ENCODE measurements around the gene HDAC9. TPM values are rescaled to one million over a fixed set of nuclear protein-coding genes. Genes with fewer than 3 reads are reported as not detected.

HDAC9 gene
- total RNA-seq, 1 experiment from 2014 or later: 31.9 TPM

DNA sequence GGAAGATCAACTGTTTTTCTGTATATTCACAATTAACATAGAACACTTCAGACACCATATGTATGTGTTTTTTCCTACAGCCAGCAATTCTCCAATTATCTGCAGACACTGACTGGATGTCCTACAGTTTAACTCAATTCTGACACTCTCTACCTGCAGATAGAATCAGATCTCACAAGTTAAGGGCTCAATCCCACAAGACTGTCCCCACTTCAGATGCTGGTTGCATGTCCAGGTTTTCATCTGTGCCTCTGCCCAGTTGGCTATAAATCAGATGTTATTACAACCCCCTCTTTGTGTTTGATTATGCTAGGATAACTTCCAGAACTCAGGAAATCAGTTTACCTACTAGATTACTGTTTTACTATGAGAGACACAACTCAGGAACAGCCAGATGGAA is 326.0 kb downstream of the HDAC9 start:
- no peak overlapping the region for H3K27ac ChIP-seq (ENCODE audit: low read depth, low read length, poor library complexity, severe bottlenecking)
- no peaks in the 10 kb centered on the region for H3K9me3 ChIP-seq (ENCODE audit: low read depth, low read length, poor library complexity, severe bottlenecking)
- no peaks in the 10 kb centered on the region for H3K27me3 ChIP-seq (replicated peaks; ENCODE audit: insufficient read depth, low read depth, low read length, poor library complexity)
- DNase-seq (ENCODE audit: low spot score): no peak
- H3K36me3 ChIP-seq (ENCODE audit: insufficient read depth, low read length, poor library complexity, severe bottlenecking): no peaks in the 10 kb centered on the region
- H3K4me3 ChIP-seq (ENCODE audit: low read depth, low read length, poor library complexity, severe bottlenecking): no peak overlapping the region
- no TSS peak for BruUV-seq (replicated peaks)
- TF ChIP-seq EZH2 (IDR thresholded peaks at IDR 0.05; ENCODE audit: borderline replicate concordance, low read depth, low read length, poor library complexity, severe bottlenecking) (no peak), CTCF (conservative IDR thresholded peaks at IDR 0.05; ENCODE audit: low read depth, low read length) (no peak)
- intact Hi-C loops (cut with micrococcal nuclease; ENCODE audit: unreplicated experiment): no loop called here
- ChIA-PET CTCF (no interaction called here), POLR2A (ENCODE audit: low non-redundant PET) (no interaction called here)
- H3K4me1 ChIP-seq (ENCODE audit: insufficient read depth, low read length, poor library complexity, severe bottlenecking): no peaks in the 10 kb centered on the region

GRCh38 chr7:18824157-18824556 is 328.6 kb downstream of the HDAC9 start:
- TF ChIP-seq EZH2 (IDR thresholded peaks at IDR 0.05; ENCODE audit: borderline replicate concordance, low read depth, low read length, poor library complexity, severe bottlenecking) (no peak), CTCF (conservative IDR thresholded peaks at IDR 0.05; ENCODE audit: low read depth, low read length) (no peak)
- Histone ChIP-seq H3K36me3 (ENCODE audit: insufficient read depth, low read length, poor library complexity, severe bottlenecking) (no peaks in the 10 kb centered on the region), H3K27ac (ENCODE audit: low read depth, low read length, poor library complexity, severe bottlenecking) (no peak overlapping the region), H3K4me3 (ENCODE audit: low read depth, low read length, poor library complexity, severe bottlenecking) (no peak overlapping the region), H3K9me3 (ENCODE audit: low read depth, low read length, poor library complexity, severe bottlenecking) (no peaks in the 10 kb centered on the region), H3K27me3 (replicated peaks; ENCODE audit: insufficient read depth, low read depth, low read length, poor library complexity) (no peaks in the 10 kb centered on the region), H3K4me1 (ENCODE audit: insufficient read depth, low read length, poor library complexity, severe bottlenecking) (peaks cover 10% of the 10 kb centered on the region)
- CTCF ChIA-PET: no interaction called here
- DNase-seq (ENCODE audit: low spot score): no peak
- intact Hi-C loops (cut with micrococcal nuclease; ENCODE audit: unreplicated experiment): no loop called here
- BruUV-seq (replicated peaks): no TSS peak
- POLR2A ChIA-PET (ENCODE audit: low non-redundant PET): no interaction called here

GRCh38 chr7:18828260-18828993 is 332.9 kb downstream of the HDAC9 start:
- Histone ChIP-seq H3K36me3 (ENCODE audit: insufficient read depth, low read length, poor library complexity, severe bottlenecking) (no peaks in the 10 kb centered on the region), H3K9me3 (ENCODE audit: low read depth, low read length, poor library complexity, severe bottlenecking) (no peaks in the 10 kb centered on the region), H3K4me1 (ENCODE audit: insufficient read depth, low read length, poor library complexity, severe bottlenecking) (peaks cover 34% of the 10 kb centered on the region), H3K27ac (ENCODE audit: low read depth, low read length, poor library complexity, severe bottlenecking) (no peak overlapping the region), H3K4me3 (ENCODE audit: low read depth, low read length, poor library complexity, severe bottlenecking) (no peak overlapping the region), H3K27me3 (replicated peaks; ENCODE audit: insufficient read depth, low read depth, low read length, poor library complexity) (no peaks in the 10 kb centered on the region)
- TF ChIP-seq CTCF (conservative IDR thresholded peaks at IDR 0.05; ENCODE audit: low read depth, low read length) (no peak), EZH2 (IDR thresholded peaks at IDR 0.05; ENCODE audit: borderline replicate concordance, low read depth, low read length, poor library complexity, severe bottlenecking) (no peak)
- BruUV-seq (replicated peaks): no TSS peak
- POLR2A ChIA-PET (ENCODE audit: low non-redundant PET): no interaction called here
- no peak for DNase-seq (ENCODE audit: low spot score)
- CTCF ChIA-PET: no interaction called here
- intact Hi-C loops (cut with micrococcal nuclease; ENCODE audit: unreplicated experiment): no loop called here
